ENCODE data around the gene DYNC2I2. TPM values are rescaled to one million over a fixed set of nuclear protein-coding genes. Genes with fewer than 3 reads are reported as not detected.

DYNC2I2 gene
- total and polyA plus RNA-seq, 10 of the 15 experiments (the other 5 are each of a cell fraction or from before 2014, with no cell fraction given): 0.89 to 118 (median 47.9) TPM

DNA sequence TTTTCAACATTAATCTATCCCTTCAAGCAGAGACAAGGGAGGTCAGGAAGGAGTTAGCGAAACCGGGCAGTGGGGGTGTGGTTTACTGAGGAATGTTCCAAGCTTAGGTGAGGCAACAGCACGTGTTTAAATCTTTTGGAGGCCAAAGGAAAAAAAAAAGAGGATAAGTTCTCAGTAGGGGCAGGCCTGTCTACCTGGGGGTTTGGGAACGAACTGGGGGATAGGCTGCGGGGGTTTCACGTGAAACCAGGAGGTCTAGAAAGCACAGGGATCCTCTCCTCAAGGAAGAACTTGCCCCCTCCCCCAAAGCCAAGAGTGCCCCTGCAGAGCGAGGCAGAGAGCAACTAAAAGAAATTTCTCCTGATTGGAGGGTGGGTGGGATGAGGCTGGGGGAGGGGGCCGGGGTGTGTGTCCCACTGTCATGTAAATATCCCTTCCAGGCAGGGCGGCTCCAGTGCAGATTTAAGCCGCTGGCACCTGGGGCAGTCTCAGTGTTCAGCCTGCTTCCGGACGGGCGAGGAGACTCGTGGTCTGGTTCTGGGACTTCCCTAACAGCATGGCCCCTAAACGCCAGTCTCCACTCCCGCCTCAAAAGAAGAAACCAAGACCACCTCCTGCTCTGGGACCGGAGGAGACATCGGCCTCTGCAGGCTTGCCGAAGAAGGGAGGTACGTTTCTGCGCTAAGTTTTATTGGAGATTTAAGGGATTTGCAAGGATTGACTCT, 26.9 kb upstream of the DYNC2I2 start (continued):
- no peak for TF ChIP-seq CUX1 (IDR thresholded peaks at IDR 0.05; ENCODE audit: insufficient replicate concordance, low read depth, low read length)
- no peak for TF ChIP-seq ZNF24 (IDR thresholded peaks at IDR 0.05)
- no peak for TF ChIP-seq RBBP5 (conservative IDR thresholded peaks at IDR 0.05)
- no peak; the same call in none of the 2 replicates for TF ChIP-seq EED (IDR thresholded peaks at IDR 0.05; ENCODE audit: low read depth)
- no peak for TF ChIP-seq PML (IDR thresholded peaks at IDR 0.05; ENCODE audit: low read length)
- 0 out of 2 replicates have a peak, but pooled peaks have one; percentile 3 for TF ChIP-seq CREM (IDR thresholded peaks at IDR 0.05; ENCODE audit: low read depth)
- TF ChIP-seq SMAD5 (IDR thresholded peaks at IDR 0.05; ENCODE audit: low read depth): no peak
- peak; percentile 12 for TF ChIP-seq SKIL (IDR thresholded peaks at IDR 0.05; ENCODE audit: low read depth, poor library complexity, severe bottlenecking)
- TF ChIP-seq YBX1 (IDR thresholded peaks at IDR 0.05): no peak
- TF ChIP-seq, protein P1, sequence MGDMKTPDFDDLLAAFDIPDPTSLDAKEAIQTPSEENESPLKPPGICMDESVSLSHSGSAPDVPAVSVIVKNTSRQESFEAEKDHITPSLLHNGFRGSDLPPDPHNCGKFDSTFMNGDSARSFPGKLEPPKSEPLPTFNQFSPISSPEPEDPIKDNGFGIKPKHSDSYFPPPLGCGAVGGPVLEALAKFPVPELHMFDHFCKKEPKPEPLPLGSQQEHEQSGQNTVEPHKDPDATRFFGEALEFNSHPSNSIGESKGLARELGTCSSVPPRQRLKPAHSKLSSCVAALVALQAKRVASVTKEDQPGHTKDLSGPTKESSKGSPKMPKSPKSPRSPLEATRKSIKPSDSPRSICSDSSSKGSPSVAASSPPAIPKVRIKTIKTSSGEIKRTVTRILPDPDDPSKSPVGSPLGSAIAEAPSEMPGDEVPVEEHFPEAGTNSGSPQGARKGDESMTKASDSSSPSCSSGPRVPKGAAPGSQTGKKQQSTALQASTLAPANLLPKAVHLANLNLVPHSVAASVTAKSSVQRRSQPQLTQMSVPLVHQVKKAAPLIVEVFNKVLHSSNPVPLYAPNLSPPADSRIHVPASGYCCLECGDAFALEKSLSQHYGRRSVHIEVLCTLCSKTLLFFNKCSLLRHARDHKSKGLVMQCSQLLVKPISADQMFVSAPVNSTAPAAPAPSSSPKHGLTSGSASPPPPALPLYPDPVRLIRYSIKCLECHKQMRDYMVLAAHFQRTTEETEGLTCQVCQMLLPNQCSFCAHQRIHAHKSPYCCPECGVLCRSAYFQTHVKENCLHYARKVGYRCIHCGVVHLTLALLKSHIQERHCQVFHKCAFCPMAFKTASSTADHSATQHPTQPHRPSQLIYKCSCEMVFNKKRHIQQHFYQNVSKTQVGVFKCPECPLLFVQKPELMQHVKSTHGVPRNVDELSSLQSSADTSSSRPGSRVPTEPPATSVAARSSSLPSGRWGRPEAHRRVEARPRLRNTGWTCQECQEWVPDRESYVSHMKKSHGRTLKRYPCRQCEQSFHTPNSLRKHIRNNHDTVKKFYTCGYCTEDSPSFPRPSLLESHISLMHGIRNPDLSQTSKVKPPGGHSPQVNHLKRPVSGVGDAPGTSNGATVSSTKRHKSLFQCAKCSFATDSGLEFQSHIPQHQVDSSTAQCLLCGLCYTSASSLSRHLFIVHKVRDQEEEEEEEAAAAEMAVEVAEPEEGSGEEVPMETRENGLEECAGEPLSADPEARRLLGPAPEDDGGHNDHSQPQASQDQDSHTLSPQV (IDR thresholded peaks at IDR 0.05): no peak
- no peak for TF ChIP-seq CHD2 (IDR thresholded peaks at IDR 0.05; ENCODE audit: borderline replicate concordance, low read depth, low read length)
- no peak for TF ChIP-seq ZNF622 (IDR thresholded peaks at IDR 0.05)
- 0 out of 2 replicates have a peak, but pooled peaks have one; percentile 9 for TF ChIP-seq NR2F1 (conservative IDR thresholded peaks at IDR 0.05)
- TF ChIP-seq BRCA1 (IDR thresholded peaks at IDR 0.05; ENCODE audit: low read depth, low read length): no peak
- no peak for TF ChIP-seq SPI1 (IDR thresholded peaks at IDR 0.05; ENCODE audit: borderline replicate concordance, insufficient read depth, low read depth, low read length)
- no peak for TF ChIP-seq SIN3A (IDR thresholded peaks at IDR 0.05; ENCODE audit: low read depth, low read length)
- TF ChIP-seq TCF7 (IDR thresholded peaks at IDR 0.05; ENCODE audit: borderline replicate concordance): no peak
- 0 out of 2 replicates have a peak, but pooled peaks have one; percentile 25 for TF ChIP-seq TCF12 (IDR thresholded peaks at IDR 0.05; ENCODE audit: low read depth, low read length)
- no peak for TF ChIP-seq ETV6 (conservative IDR thresholded peaks at IDR 0.05 in 1 of 2, IDR thresholded peaks at IDR 0.05 in 1 of 2; ENCODE audit: borderline replicate concordance in 1 of 2, low read depth in 1 of 2)

Data from GM12878 (cell line).